Measurements from ENCODE around the gene MTREX. TPM values are rescaled to one million over a fixed set of nuclear protein-coding genes. Genes with fewer than 3 reads are reported as not detected.

Gene MTREX
- total RNA-seq, 4 donors from 2014 or later, result 57.2 to 124 (median 61.5) TPM

GRCh38 chr5:55463613-55464012, 155.8 kb downstream of the MTREX start:
- TF ChIP-seq CTCF (IDR thresholded peaks at IDR 0.05) (no peak), POLR2A (IDR thresholded peaks at IDR 0.05) (no peak)

GRCh38 chr5:55467862-55468551, 160.2 kb downstream of the MTREX start:
- peak overlapping the region in 2 of 4 donors; percentile 3 to 5 for H3K27ac ChIP-seq
- no peaks in the 10 kb centered on the region for H3K27me3 ChIP-seq
- no peak for TF ChIP-seq CTCF (IDR thresholded peaks at IDR 0.05)
- TF ChIP-seq POLR2A (IDR thresholded peaks at IDR 0.05), result no peak
- no peak overlapping the region for H3K4me3 ChIP-seq
- H3K4me1 ChIP-seq, result peaks cover 0 to 15% (median 0%) of the 10 kb centered on the region in 4 donors
- H3K36me3 ChIP-seq, result peaks cover 0 to 10% (median 0%) of the 10 kb centered on the region in 3 donors
- H3K9me3 ChIP-seq, result no peaks in the 10 kb centered on the region
- DNase-seq, result no peak

More at GRCh38 chr5:55463613-55464012, 155.8 kb downstream of the MTREX start:
- DNase-seq, result no peak
- H3K4me1 ChIP-seq, result peaks cover 0 to 11% (median 0%) of the 10 kb centered on the region in 4 donors
- no peak overlapping the region for H3K27ac ChIP-seq
- no peak overlapping the region for H3K4me3 ChIP-seq
- H3K36me3 ChIP-seq, result peaks cover 0 to 3% (median 0%) of the 10 kb centered on the region in 3 donors
- H3K27me3 ChIP-seq, result no peaks in the 10 kb centered on the region
- no peaks in the 10 kb centered on the region for H3K9me3 ChIP-seq

- H3K27ac ChIP-seq, result no peak overlapping the region
These were observed 162.1 kb downstream of the MTREX start for GRCh38 chr5:55469839-55470238.

GRCh38 chr5:55470282-55470681, 162.5 kb downstream of the MTREX start:
- no peak for DNase-seq
- H3K27ac ChIP-seq, result no peak overlapping the region
- H3K27me3 ChIP-seq, result no peaks in the 10 kb centered on the region
- H3K4me1 ChIP-seq, result peaks cover 0 to 15% (median 0%) of the 10 kb centered on the region in 4 donors
- H3K4me3 ChIP-seq, result no peak overlapping the region
- H3K9me3 ChIP-seq, result no peaks in the 10 kb centered on the region
- H3K36me3 ChIP-seq, result peaks cover 0 to 19% (median 0%) of the 10 kb centered on the region in 3 donors
- TF ChIP-seq POLR2A (IDR thresholded peaks at IDR 0.05), result no peak
- no peak for TF ChIP-seq CTCF (IDR thresholded peaks at IDR 0.05)

More at GRCh38 chr5:55469839-55470238, 162.1 kb downstream of the MTREX start:
- no peaks in the 10 kb centered on the region for H3K9me3 ChIP-seq
- TF ChIP-seq POLR2A (IDR thresholded peaks at IDR 0.05), result no peak
- no peak for TF ChIP-seq CTCF (IDR thresholded peaks at IDR 0.05)
- peaks cover 0 to 15% (median 0%) of the 10 kb centered on the region in 4 donors for H3K4me1 ChIP-seq
- DNase-seq, result no peak
- H3K27me3 ChIP-seq, result no peaks in the 10 kb centered on the region
- peaks cover 0 to 17% (median 0%) of the 10 kb centered on the region in 3 donors for H3K36me3 ChIP-seq
- H3K4me3 ChIP-seq, result no peak overlapping the region

- Histone ChIP-seq H3K27me3 (no peaks in the 10 kb centered on the region), H3K4me3 (no peak overlapping the region), H3K4me1 (peaks cover 0 to 15% (median 0%) of the 10 kb centered on the region in 4 donors), H3K27ac (no peak overlapping the region), H3K9me3 (no peaks in the 10 kb centered on the region), H3K36me3 (peaks cover 0 to 19% (median 0%) of the 10 kb centered on the region in 3 donors)
- TF ChIP-seq POLR2A (IDR thresholded peaks at IDR 0.05) (no peak), CTCF (IDR thresholded peaks at IDR 0.05) (no peak)
- DNase-seq, result no peak
These were observed 163.7 kb downstream of the MTREX start for GRCh38 chr5:55471468-55471867.

All from Peyer's patch (tissue), 4 donors.